Natural killer cell (primary cell): ENCODE results near the gene MASP2. TPM values are rescaled to one million over a fixed set of nuclear protein-coding genes. Genes with fewer than 3 reads are reported as not detected.
"Not testable (repeated sequence)": the region's sequence is repeated elsewhere in the genome, so short reads cannot be mapped to it uniquely, and the experiment has no call there.

ENCODE experiments used
- ATAC-seq, 3 donors: fragments of 150-1000 bp in 2 of 3; fragments of 200-7000 bp in 1 of 3; cut with Tn5 transposase; 1 replicate in 1 of 3; 2 replicates in 2 of 3; pipeline ENCODE4 v1.10.0; 2021; ENCODE audit warnings: mild to moderate bottlenecking in 2 of 3, moderate library complexity in 2 of 3
- DNase-seq, 2 donors: peaks; one replicate each; pipeline versions ENCODE4 v3.0.0 to v3.0.0-alpha.2; 2013 to 2021; ENCODE audit warnings: mixed read lengths in 1 of 2
- H3K27ac ChIP-seq: one replicate; pipeline ENCODE4 v1.5.1; 2013; ENCODE audit warnings: mild to moderate bottlenecking, low read length
- H3K27me3 ChIP-seq: one replicate; pipeline ENCODE4 v1.6.1; 2013; ENCODE audit warnings: low read length; ENCODE audit not compliant: control insufficient read depth, insufficient read depth
- H3K36me3 ChIP-seq: one replicate; pipeline ENCODE4 v1.6.1; 2013; ENCODE audit warnings: low read length; ENCODE audit not compliant: control insufficient read depth, insufficient read depth
- H3K4me1 ChIP-seq: one replicate; pipeline ENCODE4 v1.6.1; 2013; ENCODE audit warnings: low read length; ENCODE audit not compliant: control insufficient read depth, insufficient read depth
- H3K4me3 ChIP-seq: one replicate; pipeline ENCODE4 v1.5.1; 2013; ENCODE audit warnings: low read length
- H3K9me3 ChIP-seq: one replicate; pipeline ENCODE4 v1.6.1; 2013; ENCODE audit warnings: low read length; ENCODE audit not compliant: control insufficient read depth, insufficient read depth
- H3K27ac Mint-ChIP-seq, 2 donors: one replicate each; pipeline ENCODE4 v1.8.0; 2022; ENCODE audit warnings: mild to moderate bottlenecking in 2 of 2, mixed read lengths in 2 of 2, moderate library complexity in 1 of 2
- H3K27me3 Mint-ChIP-seq, 2 donors: one replicate each; pipeline ENCODE4 v1.8.0; 2022; ENCODE audit warnings: low read depth in 2 of 2, mixed read lengths in 2 of 2
- H3K36me3 Mint-ChIP-seq: one replicate; pipeline ENCODE4 v1.8.0; 2022; ENCODE audit warnings: mixed read lengths
- H3K4me1 Mint-ChIP-seq, 2 donors: one replicate each; pipeline ENCODE4 v1.8.0; 2022; ENCODE audit warnings: mixed read lengths in 2 of 2
- H3K4me3 Mint-ChIP-seq: one replicate; pipeline ENCODE4 v1.8.0; 2022; ENCODE audit warnings: mild to moderate bottlenecking, moderate library complexity, mixed read lengths
- H3K9me3 Mint-ChIP-seq, 2 donors: one replicate each; pipeline ENCODE4 v1.8.0; 2022; ENCODE audit warnings: mixed read lengths in 2 of 2
- CTCF ChIP-seq: fragments of 200-600 bp; IDR thresholded peaks from one replicate; pipeline ENCODE4 v1.8.0; 2022; ENCODE audit warnings: antibody characterized with exemption
- WGBS: methylation state at CpG from one replicate; pipeline ENCODE4 v1.1.7; 2013; ENCODE audit warnings: missing lambda C conversion rate; ENCODE audit not compliant: insufficient coverage; 5-methylcytosine and 5-hydroxymethylcytosine counted together
- intact Hi-C: fragments of 100-400 bp; cut with micrococcal nuclease; formaldehyde crosslinking; loops from one replicate; pipeline ENCODE4 v1.14.2; 2022
- total RNA-seq, 4 donors: library from RNA; stranded (reverse); fragments of 120-200 nt in 1 of 4; gene quantifications; one replicate each; pipeline versions ENCODE4 v1.2.3 to v1.2.4, GENCODE V29; 2013 to 2022

MASP2 gene
- total RNA-seq, 3 donors from 2014 or later (not counting 1 experiment from before 2014, with no cell fraction given), result 0.16 to 0.20 TPM; not detected in 1

DNA sequence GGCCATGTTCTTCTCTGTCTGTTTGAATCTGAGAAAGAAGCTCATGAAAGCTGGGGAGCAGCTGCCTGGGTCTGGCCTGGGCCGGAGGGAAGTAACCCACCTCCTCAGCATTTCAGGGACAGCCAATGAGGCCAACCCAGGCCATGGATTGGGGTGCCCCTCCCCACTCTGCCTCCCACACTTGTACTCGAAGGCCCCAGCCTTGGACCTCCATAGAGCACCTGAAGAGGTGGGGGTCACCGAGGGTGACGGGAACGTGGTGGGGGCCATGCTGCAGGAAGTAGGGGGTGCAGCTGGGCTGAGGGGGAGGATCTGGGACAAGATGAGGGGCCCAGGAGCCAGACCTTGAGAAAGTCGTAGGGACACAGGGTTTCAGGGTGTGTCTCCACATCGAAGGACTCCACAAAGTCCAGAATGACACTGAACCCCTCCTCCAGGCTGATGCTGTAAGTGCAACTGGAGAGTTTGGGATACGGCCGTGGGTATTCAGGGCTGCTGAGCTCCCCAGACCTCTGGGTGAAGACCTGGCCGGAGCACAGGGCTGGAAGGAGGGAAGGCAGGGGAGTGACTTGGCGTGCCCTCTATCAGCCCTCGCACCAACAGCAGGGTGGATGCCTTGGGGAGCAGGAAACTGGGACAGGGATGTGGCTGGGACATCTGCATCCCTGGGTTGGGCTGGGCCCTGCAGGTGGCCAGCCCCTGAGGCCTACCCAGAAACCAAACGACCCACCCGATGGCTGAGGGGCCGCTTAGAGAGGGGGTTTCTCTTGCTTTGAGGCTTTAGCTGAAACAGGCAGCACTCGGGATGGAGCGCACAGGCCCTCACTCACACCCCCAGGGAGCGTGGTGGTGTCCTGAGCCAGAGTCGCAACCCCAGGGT lies 3.8 kb downstream of the MASP2 start:
- Mint-ChIP-seq H3K9me3 (no peaks in the 10 kb centered on the region), H3K27me3 (no peaks in the 10 kb centered on the region), H3K36me3 (no peaks in the 10 kb centered on the region), H3K4me3 (no peak overlapping the region), H3K27ac (no peak overlapping the region), H3K4me1 (no peaks in the 10 kb centered on the region)
- no peaks in the 10 kb centered on the region for H3K4me1 ChIP-seq
- intact Hi-C loops, result no loop called here
- no peak overlapping the region for H3K27ac ChIP-seq
- DNase-seq, result no peak
- WGBS, result 82% methylated on average over 19 of the region's 19 CpGs
- H3K27me3 ChIP-seq, result no peaks in the 10 kb centered on the region
- no peak overlapping the region for H3K4me3 ChIP-seq
- TF ChIP-seq CTCF, result no peak
- no peak for ATAC-seq
- no peaks in the 10 kb centered on the region for H3K36me3 ChIP-seq
- H3K9me3 ChIP-seq, result no peaks in the 10 kb centered on the region

DNA sequence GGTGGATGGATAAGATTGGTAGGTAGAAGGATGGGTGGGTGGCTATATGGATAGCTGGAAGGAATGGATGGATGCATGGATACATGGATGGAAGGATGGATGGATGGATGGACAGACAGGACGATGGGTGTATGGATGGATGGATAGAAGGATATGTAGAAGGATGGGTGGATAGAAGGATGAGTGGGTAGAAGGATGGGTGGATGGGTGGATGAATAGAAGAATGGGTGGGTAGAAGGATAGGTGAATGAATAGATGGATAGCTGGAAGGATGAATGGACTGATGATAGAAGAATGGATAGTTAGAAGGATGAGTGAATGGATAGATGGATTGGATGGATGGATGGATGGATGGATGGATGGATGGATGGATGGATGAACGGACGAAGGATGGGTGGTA lies 5.0 kb downstream of the MASP2 start:
- ATAC-seq (no peak), DNase-seq (no peak)
- Histone ChIP-seq H3K4me3 (no peak overlapping the region), H3K36me3 (no peaks in the 10 kb centered on the region), H3K27ac (no peak overlapping the region), H3K9me3 (no peaks in the 10 kb centered on the region), H3K27me3 (no peaks in the 10 kb centered on the region), H3K4me1 (peaks cover 5% of the 10 kb centered on the region)
- Mint-ChIP-seq H3K36me3 (no peaks in the 10 kb centered on the region), H3K4me1 (no peaks in the 10 kb centered on the region), H3K27me3 (no peaks in the 10 kb centered on the region), H3K9me3 (no peaks in the 10 kb centered on the region), H3K4me3 (no peak overlapping the region), H3K27ac (no peak overlapping the region)
- 81% methylated on average over 3 of the region's 3 CpGs for WGBS
- intact Hi-C loops, result no loop called here
- no peak for TF ChIP-seq CTCF

- no peak overlapping the region for H3K4me3 ChIP-seq
- H3K36me3 ChIP-seq, result no peaks in the 10 kb centered on the region
- intact Hi-C loops, result no loop called here
- ATAC-seq (no peak), DNase-seq (no peak)
- peaks cover 5% of the 10 kb centered on the region for H3K4me1 ChIP-seq
- H3K27me3 ChIP-seq, result no peaks in the 10 kb centered on the region
- H3K9me3 Mint-ChIP-seq, result no peaks in the 10 kb centered on the region
- no peak overlapping the region for H3K27ac Mint-ChIP-seq
- TF ChIP-seq CTCF, result no peak
- H3K36me3 Mint-ChIP-seq, result no peaks in the 10 kb centered on the region
- H3K9me3 ChIP-seq, result no peaks in the 10 kb centered on the region
- H3K4me1 Mint-ChIP-seq, result no peaks in the 10 kb centered on the region
- no peak overlapping the region for H3K27ac ChIP-seq
- H3K27me3 Mint-ChIP-seq, result no peaks in the 10 kb centered on the region
- no peak overlapping the region for H3K4me3 Mint-ChIP-seq
Measured at GRCh38 chr1:11041048-11041447, 6.0 kb downstream of the MASP2 start.

GRCh38 chr1:11040105-11040429 lies 7.0 kb downstream of the MASP2 start:
- H3K27ac Mint-ChIP-seq, H3K36me3 Mint-ChIP-seq, H3K9me3 ChIP-seq, intact Hi-C loops, H3K27me3 ChIP-seq, H3K27me3 Mint-ChIP-seq, H3K4me1 Mint-ChIP-seq, DNase-seq, H3K4me1 ChIP-seq, H3K36me3 ChIP-seq, H3K4me3 ChIP-seq, H3K27ac ChIP-seq, H3K9me3 Mint-ChIP-seq, H3K4me3 Mint-ChIP-seq, ATAC-seq: not testable (repeated sequence)
- WGBS, result 91% methylated on average over 7 of the region's 7 CpGs
